SU-DHL-6 (cell line): ENCODE data around the gene MZB1.

Experiments used
- EZH2phosphoT487 ChIP-seq: fragments of 200-600 bp; sonication (generic), shearing (Covaris generic); conservative IDR thresholded peaks from 2 replicates; pipeline ENCODE4 v1.6.1; 2018; ENCODE audit warnings: mild to moderate bottlenecking, antibody characterized with exemption, low read length, moderate library complexity, mixed read lengths
- TF ChIP-seq, protein P1 (sequence below): fragments of 200-600 bp; sonication (generic); IDR thresholded peaks from one replicate; pipeline ENCODE4 v1.5.1; 2017; ENCODE audit warnings: antibody characterized with exemption, mild to moderate bottlenecking, low read length, moderate library complexity; ENCODE audit not compliant: insufficient read depth, poor library complexity, severe bottlenecking

GRCh38 chr5:139341187-139341688 is 48.5 kb downstream of the MZB1 start:
- TF ChIP-seq, protein P1, sequence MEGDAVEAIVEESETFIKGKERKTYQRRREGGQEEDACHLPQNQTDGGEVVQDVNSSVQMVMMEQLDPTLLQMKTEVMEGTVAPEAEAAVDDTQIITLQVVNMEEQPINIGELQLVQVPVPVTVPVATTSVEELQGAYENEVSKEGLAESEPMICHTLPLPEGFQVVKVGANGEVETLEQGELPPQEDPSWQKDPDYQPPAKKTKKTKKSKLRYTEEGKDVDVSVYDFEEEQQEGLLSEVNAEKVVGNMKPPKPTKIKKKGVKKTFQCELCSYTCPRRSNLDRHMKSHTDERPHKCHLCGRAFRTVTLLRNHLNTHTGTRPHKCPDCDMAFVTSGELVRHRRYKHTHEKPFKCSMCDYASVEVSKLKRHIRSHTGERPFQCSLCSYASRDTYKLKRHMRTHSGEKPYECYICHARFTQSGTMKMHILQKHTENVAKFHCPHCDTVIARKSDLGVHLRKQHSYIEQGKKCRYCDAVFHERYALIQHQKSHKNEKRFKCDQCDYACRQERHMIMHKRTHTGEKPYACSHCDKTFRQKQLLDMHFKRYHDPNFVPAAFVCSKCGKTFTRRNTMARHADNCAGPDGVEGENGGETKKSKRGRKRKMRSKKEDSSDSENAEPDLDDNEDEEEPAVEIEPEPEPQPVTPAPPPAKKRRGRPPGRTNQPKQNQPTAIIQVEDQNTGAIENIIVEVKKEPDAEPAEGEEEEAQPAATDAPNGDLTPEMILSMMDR = no peak
- TF ChIP-seq EZH2phosphoT487 = no peak
